ENCODE data around the gene TXNDC16.

TXNDC16 gene

DNA sequence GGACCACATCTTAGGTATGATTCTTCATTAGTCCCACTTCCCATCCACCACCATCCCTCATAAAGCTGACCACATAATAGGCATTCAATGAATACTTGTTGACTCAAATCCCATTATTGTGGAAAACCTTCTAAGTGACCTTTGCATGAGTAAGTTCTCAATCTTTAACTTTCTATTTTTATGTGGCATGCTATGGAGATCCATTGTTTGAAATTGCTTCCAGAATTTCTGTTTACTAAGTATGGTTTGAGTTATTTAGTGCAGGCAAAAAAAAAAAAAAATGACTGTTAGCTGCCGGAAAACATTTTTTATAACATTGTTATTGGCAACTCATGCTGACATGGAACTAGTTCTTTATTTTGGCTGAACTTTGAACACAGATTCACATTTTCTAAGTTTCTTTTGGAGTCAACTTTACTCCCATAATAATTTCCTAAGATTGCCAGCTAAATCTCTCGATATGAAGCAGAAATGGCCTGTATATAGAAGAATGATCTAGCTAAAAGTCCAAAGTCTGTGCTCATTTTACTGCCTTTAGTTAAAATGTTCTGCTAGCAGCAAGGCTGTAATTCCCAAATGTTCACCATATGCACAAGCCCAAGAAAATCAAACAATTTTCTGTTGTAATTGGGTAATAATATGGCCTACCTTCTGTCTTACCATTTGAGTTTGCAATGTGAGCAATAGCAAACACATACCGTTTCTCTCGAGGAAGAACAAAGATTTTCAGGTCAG is 160.3 kb downstream of the TXNDC16 start:
- no peak for DNase-seq (ENCODE audit: low read depth)

All from activated T-helper 9 cell treated with anti-CD3 and anti-CD28 coated beads, Interleukin-2, amount 50 U/mL, for 16 hours (primary cell).